Right lobe of liver (tissue), 4 donors: ENCODE measurements around the gene ADSS2.

Source experiments
- POLR2A ChIP-seq: fragments of 450-650 bp; IDR thresholded peaks from one replicate; pipeline ENCODE4 v1.6.1; 2017; ENCODE audit warnings: antibody characterized with exemption, mild to moderate bottlenecking
- TF ChIP-seq, protein P1 (sequence below), 4 donors: fragments of 200-600 bp in 3 of 4; fragments of 450-650 bp in 1 of 4; IDR thresholded peaks; one replicate each; pipeline versions ENCODE4 v1.5.1 to v1.8.0; 2016 to 2022; ENCODE audit warnings: antibody characterized with exemption in 4 of 4, mild to moderate bottlenecking in 2 of 4
- donor health status: DM: no; HTN: no; CAD: no.
- donor health status: DM: no; HTN: no; CAD: no.
- donor health status: DM: no; HTN: yes; CAD: no.

GRCh38 chr1:244448279-244449036 lies 3.3 kb downstream of the ADSS2 start:
- TF ChIP-seq, protein P1, sequence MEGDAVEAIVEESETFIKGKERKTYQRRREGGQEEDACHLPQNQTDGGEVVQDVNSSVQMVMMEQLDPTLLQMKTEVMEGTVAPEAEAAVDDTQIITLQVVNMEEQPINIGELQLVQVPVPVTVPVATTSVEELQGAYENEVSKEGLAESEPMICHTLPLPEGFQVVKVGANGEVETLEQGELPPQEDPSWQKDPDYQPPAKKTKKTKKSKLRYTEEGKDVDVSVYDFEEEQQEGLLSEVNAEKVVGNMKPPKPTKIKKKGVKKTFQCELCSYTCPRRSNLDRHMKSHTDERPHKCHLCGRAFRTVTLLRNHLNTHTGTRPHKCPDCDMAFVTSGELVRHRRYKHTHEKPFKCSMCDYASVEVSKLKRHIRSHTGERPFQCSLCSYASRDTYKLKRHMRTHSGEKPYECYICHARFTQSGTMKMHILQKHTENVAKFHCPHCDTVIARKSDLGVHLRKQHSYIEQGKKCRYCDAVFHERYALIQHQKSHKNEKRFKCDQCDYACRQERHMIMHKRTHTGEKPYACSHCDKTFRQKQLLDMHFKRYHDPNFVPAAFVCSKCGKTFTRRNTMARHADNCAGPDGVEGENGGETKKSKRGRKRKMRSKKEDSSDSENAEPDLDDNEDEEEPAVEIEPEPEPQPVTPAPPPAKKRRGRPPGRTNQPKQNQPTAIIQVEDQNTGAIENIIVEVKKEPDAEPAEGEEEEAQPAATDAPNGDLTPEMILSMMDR (IDR thresholded peaks at IDR 0.05) = no peak
- no peak for TF ChIP-seq POLR2A
